B cell (primary cell): ENCODE data around the gene HBG2. TPM values are rescaled to one million over a fixed set of nuclear protein-coding genes. Genes with fewer than 3 reads are reported as not detected.

Experiments used
- ATAC-seq: fragments of 200-7000 bp; cut with Tn5 transposase; one replicate; pipeline ENCODE4 v1.10.0; 2021; ENCODE audit warnings: low read depth, mild to moderate bottlenecking, moderate number of reproducible peaks, moderate library complexity
- CTCF ChIA-PET: fragments of 350-600 bp; sonication (Branson Sonifier 250); formaldehyde crosslinking; loops from one replicate; lab custom pipeline; 2021; ENCODE audit warnings: antibody characterized with exemption, inconsistent platforms; lab: Charles Lee
- POLR2A ChIA-PET: fragments of 350-600 bp; sonication (Branson Sonifier 250); formaldehyde crosslinking; loops from one replicate; lab custom pipeline; 2021; ENCODE audit warnings: antibody characterized with exemption; lab: Charles Lee
- DNase-seq: peaks from one replicate; pipeline ENCODE4 v3.0.0; 2013
- H2AFZ ChIP-seq: 2 replicates; pipeline ENCODE4 v1.6.1; 2012; ENCODE audit warnings: mild to moderate bottlenecking, low read depth, low read length; ENCODE audit not compliant: insufficient read depth, poor library complexity, severe bottlenecking
- H3K27ac ChIP-seq, 2 donors: 1 replicate in 1 of 2; 2 replicates in 1 of 2; pipeline ENCODE4 v1.5.1; 2012 to 2013; ENCODE audit warnings: low read length in 2 of 2, mild to moderate bottlenecking in 2 of 2, moderate library complexity in 1 of 2
- H3K27me3 ChIP-seq, 4 experiments: fragments of 200-600 bp in 1 of 4; sonication (generic) in 1 of 4; replicated peaks in 1 of 4; 1 replicate in 2 of 4; 2 replicates in 2 of 4; pipeline versions ENCODE4 v1.6.1 to v1.7.0; 2013 to 2016; ENCODE audit warnings: low read length in 3 of 4, mild to moderate bottlenecking in 2 of 4, mixed read lengths in 1 of 4, moderate library complexity in 1 of 4; ENCODE audit not compliant: insufficient read depth in 4 of 4, control insufficient read depth in 3 of 4; ENCODE audit errors: control extremely low read depth in 1 of 4
- H3K36me3 ChIP-seq, 2 experiments: replicated peaks in 1 of 2; 1 replicate in 1 of 2; 2 replicates in 1 of 2; pipeline versions ENCODE4 v1.6.1 to v1.7.1; 2013; ENCODE audit warnings: low read length in 1 of 2; ENCODE audit not compliant: insufficient read depth in 2 of 2, control insufficient read depth in 1 of 2; ENCODE audit errors: control extremely low read depth in 1 of 2, extremely low read depth in 1 of 2
- H3K4me1 ChIP-seq, 2 donors: fragments of 200-600 bp in 1 of 2; sonication (generic) in 1 of 2; 1 replicate in 1 of 2; 2 replicates in 1 of 2; pipeline versions ENCODE4 v1.5.1 to v1.6.1; 2013 to 2017; ENCODE audit warnings: low read length in 2 of 2; ENCODE audit not compliant: control insufficient read depth in 2 of 2, insufficient read depth in 2 of 2
- H3K4me2 ChIP-seq: replicated peaks from 2 replicates; pipeline ENCODE3; 2012; ENCODE audit warnings: mild to moderate bottlenecking, low read depth, low read length; ENCODE audit not compliant: poor library complexity, severe bottlenecking
- H3K4me3 ChIP-seq, 5 experiments: fragments of 200-600 bp in 1 of 5; sonication (generic) in 1 of 5; 1 replicate in 3 of 5; 2 replicates in 2 of 5; pipeline versions ENCODE4 v1.5.1 to v1.7.0; 2011 to 2016; ENCODE audit warnings: low read length in 4 of 5, mild to moderate bottlenecking in 4 of 5, low read depth in 2 of 5, control low read depth in 1 of 5, moderate library complexity in 1 of 5; ENCODE audit not compliant: insufficient read depth in 1 of 5; ENCODE audit errors: control extremely low read depth in 1 of 5, extremely low read depth in 1 of 5
- H3K79me2 ChIP-seq: fragments of 200-600 bp; sonication (generic); one replicate; pipeline ENCODE4 v1.6.0; 2016; ENCODE audit warnings: low read length; ENCODE audit not compliant: control insufficient read depth, insufficient read depth
- H3K9ac ChIP-seq: fragments of 200-600 bp; sonication (generic); 2 replicates; pipeline ENCODE4 v1.6.1; 2017; ENCODE audit warnings: mild to moderate bottlenecking, low read length, moderate library complexity
- H3K9me3 ChIP-seq, 3 donors: one replicate each; pipeline versions ENCODE4 v1.6.1 to v1.7.1; 2013; ENCODE audit warnings: low read length in 2 of 3; ENCODE audit not compliant: control insufficient read depth in 2 of 3, insufficient read depth in 1 of 3; ENCODE audit errors: control extremely low read depth in 1 of 3
- H4K20me1 ChIP-seq: 2 replicates; pipeline ENCODE4 v1.6.0; 2012; ENCODE audit warnings: mild to moderate bottlenecking, low read length; ENCODE audit not compliant: insufficient read depth, control insufficient read depth, poor library complexity, severe bottlenecking
- H3K27ac Mint-ChIP-seq: one replicate; pipeline ENCODE4 v1.8.0; 2021; ENCODE audit warnings: mixed read lengths
- H3K27me3 Mint-ChIP-seq: one replicate; pipeline ENCODE4 v1.8.0; 2021; ENCODE audit warnings: mixed read lengths
- H3K4me1 Mint-ChIP-seq: one replicate; pipeline ENCODE4 v1.8.0; 2021; ENCODE audit warnings: mixed read lengths
- H3K4me3 Mint-ChIP-seq: one replicate; pipeline ENCODE4 v1.8.0; 2021; ENCODE audit warnings: mixed read lengths
- H3K9me3 Mint-ChIP-seq: one replicate; pipeline ENCODE4 v1.8.0; 2022; ENCODE audit warnings: mixed read lengths; ENCODE audit not compliant: insufficient read depth
- EZH2 ChIP-seq: IDR thresholded peaks from 2 replicates; pipeline ENCODE4 v1.6.1; 2012; ENCODE audit warnings: borderline replicate concordance, low read depth, mild to moderate bottlenecking, moderate library complexity, low read length; ENCODE audit not compliant: insufficient read depth, poor library complexity, severe bottlenecking
- WGBS: methylation state at CpG from one replicate; pipeline ENCODE4 v1.1.5; 2013; ENCODE audit warnings: missing lambda C conversion rate; ENCODE audit not compliant: insufficient coverage; 5-methylcytosine and 5-hydroxymethylcytosine counted together
- intact Hi-C: fragments of 100-400 bp; cut with micrococcal nuclease; formaldehyde crosslinking; loops from one replicate; pipeline ENCODE4 v1.10.0; 2022
- polyA plus RNA-seq: library from polyadenylated mRNA; depleted of rRNA; stranded (reverse); fragments of >200 nt; gene quantifications from 2 replicates; pipeline ENCODE4 v1.2.3, GENCODE V29; 2012
- total RNA-seq, 2 donors: library from RNA; stranded (reverse); fragments of 120-200 nt in 1 of 2; gene quantifications; 1 replicate in 1 of 2; 2 replicates in 1 of 2; pipeline versions ENCODE4 v1.2.3 to v1.2.4, GENCODE V29; 2013 to 2022
- TF ChIP-seq, protein P1 (sequence below): fragments of 200-600 bp; IDR thresholded peaks from one replicate; pipeline ENCODE4 v1.8.0; 2022; ENCODE audit warnings: antibody characterized with exemption, mild to moderate bottlenecking

HBG2 gene
- total and polyA plus RNA-seq, 2 donors (not counting 1 experiment from before 2014, with no cell fraction given), result not detected

DNA sequence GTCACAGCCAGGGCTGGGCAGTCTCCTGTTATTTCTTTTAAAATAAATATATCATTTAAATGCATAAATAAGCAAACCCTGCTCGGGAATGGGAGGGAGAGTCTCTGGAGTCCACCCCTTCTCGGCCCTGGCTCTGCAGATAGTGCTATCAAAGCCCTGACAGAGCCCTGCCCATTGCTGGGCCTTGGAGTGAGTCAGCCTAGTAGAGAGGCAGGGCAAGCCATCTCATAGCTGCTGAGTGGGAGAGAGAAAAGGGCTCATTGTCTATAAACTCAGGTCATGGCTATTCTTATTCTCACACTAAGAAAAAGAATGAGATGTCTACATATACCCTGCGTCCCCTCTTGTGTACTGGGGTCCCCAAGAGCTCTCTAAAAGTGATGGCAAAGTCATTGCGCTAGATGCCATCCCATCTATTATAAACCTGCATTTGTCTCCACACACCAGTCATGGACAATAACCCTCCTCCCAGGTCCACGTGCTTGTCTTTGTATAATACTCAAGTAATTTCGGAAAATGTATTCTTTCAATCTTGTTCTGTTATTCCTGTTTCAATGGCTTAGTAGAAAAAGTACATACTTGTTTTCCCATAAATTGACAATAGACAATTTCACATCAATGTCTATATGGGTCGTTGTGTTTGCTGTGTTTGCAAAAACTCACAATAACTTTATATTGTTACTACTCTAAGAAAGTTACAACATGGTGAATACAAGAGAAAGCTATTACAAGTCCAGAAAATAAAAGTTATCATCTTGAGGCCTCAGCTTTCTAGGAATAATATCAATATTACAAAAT, 33.7 kb upstream of the HBG2 start:
- H3K4me1 ChIP-seq, result no peaks in the 10 kb centered on the region
- H3K9me3 ChIP-seq, result no peaks in the 10 kb centered on the region
- no peak overlapping the region for H3K27ac ChIP-seq
- H3K4me2 ChIP-seq, result no peak overlapping the region
- WGBS, result 89% methylated on average over 3 of the region's 7 CpGs
- Mint-ChIP-seq H3K9me3 (no peaks in the 10 kb centered on the region), H3K27me3 (peaks cover 3% of the 10 kb centered on the region), H3K27ac (no peak overlapping the region), H3K4me1 (no peaks in the 10 kb centered on the region), H3K4me3 (no peak overlapping the region)
- no peak overlapping the region for H3K4me3 ChIP-seq
- ChIA-PET CTCF (no interaction called here), POLR2A (no interaction called here)
- H3K36me3 ChIP-seq, result no peaks in the 10 kb centered on the region
- no peak overlapping the region for H3K9ac ChIP-seq
- H4K20me1 ChIP-seq, result no peaks in the 10 kb centered on the region
- no peaks in the 10 kb centered on the region for H3K27me3 ChIP-seq
- no peak for ATAC-seq
- TF ChIP-seq, protein P1, sequence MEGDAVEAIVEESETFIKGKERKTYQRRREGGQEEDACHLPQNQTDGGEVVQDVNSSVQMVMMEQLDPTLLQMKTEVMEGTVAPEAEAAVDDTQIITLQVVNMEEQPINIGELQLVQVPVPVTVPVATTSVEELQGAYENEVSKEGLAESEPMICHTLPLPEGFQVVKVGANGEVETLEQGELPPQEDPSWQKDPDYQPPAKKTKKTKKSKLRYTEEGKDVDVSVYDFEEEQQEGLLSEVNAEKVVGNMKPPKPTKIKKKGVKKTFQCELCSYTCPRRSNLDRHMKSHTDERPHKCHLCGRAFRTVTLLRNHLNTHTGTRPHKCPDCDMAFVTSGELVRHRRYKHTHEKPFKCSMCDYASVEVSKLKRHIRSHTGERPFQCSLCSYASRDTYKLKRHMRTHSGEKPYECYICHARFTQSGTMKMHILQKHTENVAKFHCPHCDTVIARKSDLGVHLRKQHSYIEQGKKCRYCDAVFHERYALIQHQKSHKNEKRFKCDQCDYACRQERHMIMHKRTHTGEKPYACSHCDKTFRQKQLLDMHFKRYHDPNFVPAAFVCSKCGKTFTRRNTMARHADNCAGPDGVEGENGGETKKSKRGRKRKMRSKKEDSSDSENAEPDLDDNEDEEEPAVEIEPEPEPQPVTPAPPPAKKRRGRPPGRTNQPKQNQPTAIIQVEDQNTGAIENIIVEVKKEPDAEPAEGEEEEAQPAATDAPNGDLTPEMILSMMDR, result no peak
- no peak for TF ChIP-seq EZH2
- H2AFZ ChIP-seq, result no peak overlapping the region
- no peaks in the 10 kb centered on the region for H3K79me2 ChIP-seq
- DNase-seq, result no peak
- intact Hi-C loops, result no loop called here

DNA sequence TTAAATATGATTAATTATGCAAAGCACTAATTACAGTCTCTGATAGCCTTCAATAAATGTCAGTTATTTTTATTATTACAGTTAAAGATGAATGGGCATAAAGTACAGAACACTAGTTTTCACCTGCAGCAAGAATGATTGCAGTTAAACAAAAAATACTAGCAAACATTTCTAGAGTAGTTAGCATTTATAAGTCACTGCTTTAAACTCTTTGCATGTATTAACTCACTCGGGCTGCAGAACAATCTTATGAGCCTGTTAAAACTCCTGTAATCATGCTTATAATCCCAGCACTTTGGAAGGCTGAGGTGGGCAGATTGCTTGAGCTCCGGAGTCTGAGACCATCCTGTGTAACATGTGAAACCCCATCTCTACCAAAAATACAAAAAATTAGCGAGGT, 32.3 kb upstream of the HBG2 start:
- Histone ChIP-seq H3K4me3 (no peak overlapping the region), H3K27me3 (no peaks in the 10 kb centered on the region), H3K79me2 (no peaks in the 10 kb centered on the region), H3K9ac (no peak overlapping the region), H3K27ac (no peak overlapping the region), H3K4me1 (no peaks in the 10 kb centered on the region), H3K36me3 (no peaks in the 10 kb centered on the region), H3K4me2 (no peak overlapping the region), H3K9me3 (no peaks in the 10 kb centered on the region), H4K20me1 (no peaks in the 10 kb centered on the region), H2AFZ (no peak overlapping the region)
- Mint-ChIP-seq H3K27ac (no peak overlapping the region), H3K9me3 (no peaks in the 10 kb centered on the region), H3K27me3 (peaks cover 3% of the 10 kb centered on the region), H3K4me3 (no peak overlapping the region), H3K4me1 (no peaks in the 10 kb centered on the region)
- TF ChIP-seq EZH2, result no peak
- TF ChIP-seq, protein P1, result no peak
- DNase-seq (no peak), ATAC-seq (no peak)
- intact Hi-C loops, result no loop called here
- ChIA-PET CTCF (no interaction called here), POLR2A (no interaction called here)
- no CpG with 5 or more reads among the region's 3 CpGs for WGBS
